AG04449 (cell line): ENCODE measurements around the gene DECR2.
"Not testable (repeated sequence)": the region's sequence is repeated elsewhere in the genome, so short reads cannot be mapped to it uniquely, and the experiment has no call there.

ENCODE experiments used
- CTCF ChIA-PET: fragments of 350-600 bp; formaldehyde crosslinking; extraction: SDS; loops from one replicate; lab custom pipeline; 2021; ENCODE audit warnings: antibody characterized with exemption; lab: Yijun Ruan, JAX
- POLR2A ChIA-PET: fragments of 400-600, 350-600 bp; formaldehyde crosslinking; extraction: SDS; loops from one replicate; lab custom pipeline; 2020; ENCODE audit warnings: antibody characterized with exemption, inconsistent platforms; lab: Yijun Ruan, JAX
- DNase-seq: peaks from one replicate; pipeline ENCODE4 v3.0.0-alpha.2; 2010; ENCODE audit warnings: low read depth, low spot score
- H3K4me3 ChIP-seq: 2 replicates; pipeline ENCODE4 v1.5.1; 2011; ENCODE audit warnings: low read depth, mild to moderate bottlenecking, control low read depth, low read length
- CTCF ChIP-seq: IDR thresholded peaks from one replicate; pipeline ENCODE4 v1.5.1; 2011; ENCODE audit warnings: mild to moderate bottlenecking, moderate library complexity, low read length, control low read depth, inconsistent platforms; ENCODE audit not compliant: insufficient read depth; ENCODE audit errors: missing control alignments

DECR2 gene

GRCh38 chr16:380762-381011, 21.0 kb upstream of the DECR2 start:
- no peak for DNase-seq
- no peak for TF ChIP-seq CTCF
- H3K4me3 ChIP-seq = peak overlapping the region; percentile 70
- CTCF ChIA-PET = no interaction called here
- POLR2A ChIA-PET = no interaction called here

- H3K4me3 ChIP-seq = peak overlapping the region; percentile 70
- POLR2A ChIA-PET = no interaction called here
- CTCF ChIA-PET = no interaction called here
- no peak for TF ChIP-seq CTCF
- DNase-seq = no peak
Measured at GRCh38 chr16:381012-381788, 20.5 kb upstream of the DECR2 start.

- peak within 1 kb of the TSS; percentile 70 for H3K4me3 ChIP-seq
- TF ChIP-seq CTCF = no peak
- no peak for DNase-seq
- POLR2A ChIA-PET = no interaction called here
- CTCF ChIA-PET = interaction anchor here (0.6 to 1.2 kb wide), 2 partner anchors 10 to 337 kb away, joined by 3 to 6 read pairs; no protein-coding TSS in a partner anchor
Measured at GRCh38 chr16:381789-382717, 19.6 kb upstream of the DECR2 start, which contains the start of gene PGAP6. PGAP6 (minus strand) TSS chr16:381978; CDS start chr16:381821, 157 bp downstream.

- ChIA-PET CTCF (interaction anchor here (1.2 kb wide), 1 partner anchor 9 kb away, joined by 6 read pairs; no protein-coding TSS in a partner anchor), POLR2A (interaction anchor here (0.6 kb wide), 1 partner anchor 38 kb away, joined by 3 read pairs; no protein-coding TSS in a partner anchor)
- no peak for TF ChIP-seq CTCF
- H3K4me3 ChIP-seq = no peak overlapping the region
- no peak for DNase-seq
Measured at GRCh38 chr16:383326-384051, 18.2 kb upstream of the DECR2 start.

- ChIA-PET POLR2A (interaction anchor here (0.6 to 1.0 kb wide), 2 partner anchors 9 to 139 kb away, joined by 3 to 4 read pairs; no protein-coding TSS in a partner anchor), CTCF (interaction anchor here (0.6 to 0.8 kb wide), 3 partner anchors 71 to 310 kb away, joined by 3 read pairs; no protein-coding TSS in a partner anchor)
- DNase-seq = no peak
- no peak for TF ChIP-seq CTCF
- no peak overlapping the region for H3K4me3 ChIP-seq
Measured at GRCh38 chr16:386641-387156, 15.0 kb upstream of the DECR2 start.

- H3K4me3 ChIP-seq, DNase-seq, CTCF ChIA-PET, POLR2A ChIA-PET: not testable (repeated sequence)
Measured at GRCh38 chr16:387761-388666, 13.7 kb upstream of the DECR2 start.
